PC-3 (cell line): ENCODE data around the gene NR1H4. TPM values are rescaled to one million over a fixed set of nuclear protein-coding genes. Genes with fewer than 3 reads are reported as not detected.
"Not testable (repeated sequence)": the region's sequence is repeated elsewhere in the genome, so short reads cannot be mapped to it uniquely, and the experiment has no call there.

Experiments used
- ATAC-seq: fragments of 200-7000 bp; cut with Tn5 transposase; 2 replicates; pipeline ENCODE4 v1.9.1; 2020; ENCODE audit warnings: mild to moderate bottlenecking, moderate library complexity
- BruUV-seq: library from RNA; stranded (reverse); fragments of 400-500 nt; replicated peaks from 2 replicates; lab custom pipeline; 2021; lab: Mats Ljungman, UMichigan
- CTCF ChIA-PET: fragments of 300-600 bp; sonication (Branson Sonifier 250); formaldehyde crosslinking; loops from one replicate; lab custom pipeline; 2022; ENCODE audit warnings: antibody characterized with exemption; lab: Charles Lee
- POLR2A ChIA-PET: fragments of 300-600 bp; sonication (Branson Sonifier 250); formaldehyde crosslinking; loops from one replicate; lab custom pipeline; 2022; ENCODE audit warnings: antibody characterized with exemption; ENCODE audit not compliant: unreplicated experiment; lab: Charles Lee
- DNase-seq: peaks from one replicate; pipeline ENCODE4 v3.0.0-alpha.2; 2015
- H2AFZ ChIP-seq: fragments of 300-600 bp; sonication (generic); 2 replicates; pipeline ENCODE4 v1.6.0; 2016; ENCODE audit warnings: antibody characterized with exemption, low read length
- H3F3A ChIP-seq: fragments of 300-600 bp; sonication (generic); one replicate; pipeline ENCODE4 v1.6.0; 2017; ENCODE audit warnings: antibody characterized with exemption, low read length, control low read depth, mild to moderate bottlenecking; ENCODE audit not compliant: unreplicated experiment
- H3K27ac ChIP-seq: fragments of 300-600 bp; sonication (generic); 2 replicates; pipeline ENCODE4 v1.5.1; 2016; ENCODE audit warnings: mild to moderate bottlenecking, low read length
- H3K27me3 ChIP-seq: fragments of 300-600 bp; sonication (generic); 2 replicates; pipeline ENCODE4 v1.6.1; 2016; ENCODE audit warnings: low read length, mixed read lengths
- H3K36me3 ChIP-seq: fragments of 300-600 bp; sonication (generic); 2 replicates; pipeline ENCODE4 v1.6.1; 2016; ENCODE audit warnings: low read depth, mixed run types, low read length, mixed read lengths
- H3K4me1 ChIP-seq: fragments of 300-600 bp; sonication (generic); 2 replicates; pipeline ENCODE4 v1.5.1; 2016; ENCODE audit warnings: low read length; ENCODE audit not compliant: insufficient read depth
- H3K4me2 ChIP-seq: fragments of 300-600 bp; sonication (generic); 2 replicates; pipeline ENCODE4 v1.6.0; 2016; ENCODE audit warnings: low read length
- H3K4me3 ChIP-seq: fragments of 300-600 bp; sonication (generic); 2 replicates; pipeline ENCODE4 v1.5.1; 2016; ENCODE audit warnings: mild to moderate bottlenecking, low read length, mixed read lengths
- H3K79me2 ChIP-seq: fragments of 300-600 bp; sonication (generic); 2 replicates; pipeline ENCODE4 v1.6.1; 2017; ENCODE audit warnings: low read length, mixed read lengths
- H3K9ac ChIP-seq: fragments of 300-600 bp; sonication (generic); 2 replicates; pipeline ENCODE4 v1.6.0; 2016; ENCODE audit warnings: mild to moderate bottlenecking, low read length
- H3K9me2 ChIP-seq: fragments of 300-600 bp; sonication (generic); replicated peaks from 2 replicates; pipeline ENCODE4 v1.6.1; 2016; ENCODE audit warnings: mixed run types, low read length, mixed read lengths
- H3K9me3 ChIP-seq: fragments of 300-600 bp; sonication (generic); 2 replicates; pipeline ENCODE4 v1.6.1; 2016; ENCODE audit warnings: low read length, mixed read lengths
- H4K20me1 ChIP-seq: fragments of 300-600 bp; sonication (generic); 2 replicates; pipeline ENCODE4 v1.6.1; 2016; ENCODE audit warnings: low read length, mixed read lengths
- CTCF ChIP-seq: fragments of 300-600 bp; sonication (generic); conservative IDR thresholded peaks from 2 replicates; pipeline ENCODE4 v1.5.1; 2017; ENCODE audit warnings: antibody characterized with exemption, low read depth, mild to moderate bottlenecking, low read length
- EZH2 ChIP-seq: fragments of 300-600 bp; sonication (generic); IDR thresholded peaks from one replicate; pipeline ENCODE4 v1.6.1; 2017; ENCODE audit warnings: antibody characterized with exemption, mild to moderate bottlenecking, low read length; ENCODE audit not compliant: unreplicated experiment
- EZH2phosphoT487 ChIP-seq: fragments of 300-600 bp; sonication (generic); IDR thresholded peaks from 2 replicates; pipeline ENCODE4 v1.6.1; 2018; ENCODE audit warnings: mild to moderate bottlenecking, antibody characterized with exemption, low read length, borderline replicate concordance
- intact Hi-C: fragments of 100-400 bp; cut with micrococcal nuclease; formaldehyde crosslinking; loops from 2 replicates; pipeline ENCODE4 v1.9.0; 2023
- total RNA-seq: library from RNA; depleted of rRNA; stranded (reverse); fragments of >200 nt; gene quantifications from 2 replicates; pipeline ENCODE4 v1.2.3, GENCODE V29; 2014

The NR1H4 gene
- total RNA-seq, 1 experiment from 2014 or later, result not detected

DNA sequence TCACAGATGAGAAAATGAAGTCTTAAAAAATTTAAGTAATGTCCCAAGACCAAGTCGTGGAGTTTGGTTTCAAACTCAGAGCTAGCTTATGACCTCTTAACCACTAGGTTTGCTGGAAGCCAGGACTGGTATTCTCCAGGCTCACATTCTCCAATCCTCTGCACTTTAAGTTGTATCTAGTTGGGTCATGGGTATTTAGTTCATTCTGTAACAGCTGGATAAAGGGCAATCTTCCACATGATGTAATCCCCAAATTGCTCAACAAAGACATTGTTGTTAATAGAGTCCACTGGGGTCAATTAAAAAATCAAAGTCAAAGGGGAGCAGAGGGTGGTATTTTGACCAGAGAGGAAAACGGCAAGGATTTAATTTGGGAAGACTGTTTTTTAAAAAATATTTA is 82.1 kb downstream of the NR1H4 start:
- TF ChIP-seq CTCF, result no peak
- 0 out of 2 replicates have a peak, but pooled peaks cover 5% of the 10 kb centered on the region for H3K27me3 ChIP-seq
- no peaks in the 10 kb centered on the region for H3F3A ChIP-seq
- no peak overlapping the region for H3K27ac ChIP-seq
- DNase-seq (no peak), ATAC-seq (no peak)
- POLR2A ChIA-PET, result no interaction called here
- BruUV-seq, result no TSS peak
- no peak overlapping the region for H3K4me2 ChIP-seq
- CTCF ChIA-PET, result interaction anchor here (0.8 kb wide), 1 partner anchor 321 kb away, joined by 3 read pairs; no protein-coding TSS in a partner anchor
- intact Hi-C loops, result loop anchor here (10.0 kb wide), 1 partner anchor 501 kb away; no protein-coding TSS in a partner anchor
- no peaks in the 10 kb centered on the region for H4K20me1 ChIP-seq
- H2AFZ ChIP-seq, result no peak overlapping the region
- H3K4me3 ChIP-seq, result no peak overlapping the region
- H3K9ac ChIP-seq, result no peak overlapping the region
- no peaks in the 10 kb centered on the region for H3K9me2 ChIP-seq
- H3K4me1 ChIP-seq, result no peaks in the 10 kb centered on the region
- no peaks in the 10 kb centered on the region for H3K79me2 ChIP-seq
- no peaks in the 10 kb centered on the region for H3K36me3 ChIP-seq
- H3K9me3 ChIP-seq, result no peaks in the 10 kb centered on the region

- Histone ChIP-seq H3K9me2 (no peaks in the 10 kb centered on the region), H3K9ac (no peak overlapping the region), H3K4me3 (no peak overlapping the region), H3K36me3 (no peaks in the 10 kb centered on the region), H3K79me2 (no peaks in the 10 kb centered on the region), H3K27ac (no peak overlapping the region), H3K9me3 (no peaks in the 10 kb centered on the region), H3F3A (no peaks in the 10 kb centered on the region), H3K27me3 (0 out of 2 replicates have a peak, but pooled peaks cover 3% of the 10 kb centered on the region), H2AFZ (no peak overlapping the region), H3K4me2 (no peak overlapping the region), H4K20me1 (no peaks in the 10 kb centered on the region), H3K4me1 (no peaks in the 10 kb centered on the region)
- no peak for TF ChIP-seq EZH2phosphoT487
- no peak for TF ChIP-seq EZH2
- TF ChIP-seq CTCF, result no peak
- ATAC-seq, result no peak
- POLR2A ChIA-PET, result no interaction called here
- DNase-seq, result no peak
- BruUV-seq, result no TSS peak
- CTCF ChIA-PET, result no interaction called here
- intact Hi-C loops, result loop anchor here (10.0 kb wide), 1 partner anchor 503 kb away; no protein-coding TSS in a partner anchor
Observed at GRCh38 chr12:100557357-100557756, 83.7 kb downstream of the NR1H4 start.

DNA sequence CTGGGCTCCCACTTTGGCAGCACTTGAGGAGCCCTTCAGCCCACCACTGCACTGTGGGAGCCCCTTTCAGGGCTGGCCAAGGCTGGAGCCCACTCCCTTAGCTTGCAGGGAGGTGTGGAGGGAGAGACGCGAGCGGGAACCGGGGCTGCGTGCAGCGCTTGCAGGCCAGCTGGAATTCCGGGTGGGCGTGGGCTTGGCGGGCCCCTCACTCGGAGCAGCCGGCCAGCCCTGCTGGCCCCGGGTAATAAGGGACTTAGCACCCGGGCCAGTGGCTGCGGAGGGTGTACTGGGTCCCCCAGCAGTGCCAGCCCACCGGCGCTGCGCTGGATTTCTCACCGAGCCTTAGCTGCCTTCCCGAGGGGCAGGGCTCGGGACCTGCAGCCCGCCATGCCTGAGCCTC is 85.6 kb downstream of the NR1H4 start:
- H3K4me1 ChIP-seq, CTCF ChIA-PET, ATAC-seq, H2AFZ ChIP-seq, H3K9me2 ChIP-seq, POLR2A ChIA-PET, H3F3A ChIP-seq, H3K4me2 ChIP-seq, H3K36me3 ChIP-seq, H3K9ac ChIP-seq, DNase-seq, BruUV-seq, H3K4me3 ChIP-seq, H3K9me3 ChIP-seq, H3K27ac ChIP-seq, H3K79me2 ChIP-seq, H4K20me1 ChIP-seq: not testable (repeated sequence)
- intact Hi-C loops, result loop anchor here (10.0 kb wide), 1 partner anchor 504 kb away; no protein-coding TSS in a partner anchor
- peaks cover 12% of the 10 kb centered on the region; the same call in 1 of the 2 replicates for H3K27me3 ChIP-seq
